GM18508 (cell line): ENCODE results near the gene SSTR4.

Experiments
- ATAC-seq: cut with Tn5 transposase; IDR thresholded peaks from one replicate; pipeline ENCODE4 v1.9.1; 2021; ENCODE audit warnings: moderate number of reproducible peaks; ENCODE audit not compliant: insufficient read depth, unreplicated experiment

The SSTR4 gene

DNA sequence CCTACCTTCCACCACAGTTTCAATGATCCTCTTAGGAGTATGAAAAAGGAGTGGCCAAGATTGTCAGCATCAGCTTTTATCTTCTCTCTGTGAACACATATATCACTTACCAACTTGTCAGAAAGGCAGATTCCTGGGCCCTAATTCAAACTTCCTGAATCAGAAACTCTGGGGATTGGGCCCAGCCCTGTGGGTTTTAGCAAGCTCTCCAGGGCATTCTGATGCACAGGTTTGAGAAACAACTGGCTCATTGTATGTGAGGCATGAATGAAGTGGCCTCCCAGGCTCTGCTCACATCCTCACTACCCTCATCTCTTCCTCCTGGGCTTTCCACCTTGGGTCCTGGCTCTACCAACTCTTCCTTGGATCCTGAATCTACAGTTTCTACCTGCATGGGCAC, 27.5 kb downstream of the SSTR4 start:
- no peak for ATAC-seq

DNA sequence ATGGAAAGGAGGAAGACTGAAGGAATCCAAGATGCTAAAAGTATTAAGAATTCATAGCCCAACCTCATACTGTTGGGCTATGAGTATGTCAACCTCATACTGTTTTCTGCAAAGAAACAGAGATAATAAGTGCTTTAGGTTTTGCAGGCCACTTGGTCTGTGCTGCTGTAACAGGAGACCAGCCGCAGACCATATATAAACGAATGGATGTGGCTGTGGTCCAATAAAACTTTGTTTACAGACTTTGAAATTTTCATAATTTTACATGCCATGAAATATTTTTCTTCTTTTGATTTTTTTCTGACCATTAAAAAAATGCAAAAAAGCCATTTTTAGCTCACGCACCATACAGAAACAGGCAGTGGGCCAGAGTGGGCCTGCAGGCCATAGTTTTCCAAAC, 28.1 kb downstream of the SSTR4 start:
- no peak for ATAC-seq

DNA sequence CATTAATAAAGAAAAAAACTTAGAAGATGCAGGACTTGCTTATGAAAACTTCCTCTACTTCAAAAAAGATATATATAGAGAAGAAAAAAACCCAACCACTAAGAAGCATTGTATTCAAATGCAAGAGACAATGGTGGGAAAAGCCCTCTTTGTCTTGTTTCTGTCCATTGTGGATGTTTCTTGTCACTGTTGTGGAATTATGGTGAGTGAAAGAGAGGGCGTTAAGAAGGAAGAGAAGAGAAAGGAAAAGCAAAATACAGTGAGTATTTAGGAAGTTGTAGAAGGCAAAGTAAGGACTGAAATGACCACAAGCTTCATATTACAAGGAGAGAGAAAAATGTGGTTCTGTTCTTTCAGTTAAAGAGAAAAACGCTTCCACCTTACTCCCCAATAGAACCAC, 28.5 kb downstream of the SSTR4 start:
- ATAC-seq, result no peak

DNA sequence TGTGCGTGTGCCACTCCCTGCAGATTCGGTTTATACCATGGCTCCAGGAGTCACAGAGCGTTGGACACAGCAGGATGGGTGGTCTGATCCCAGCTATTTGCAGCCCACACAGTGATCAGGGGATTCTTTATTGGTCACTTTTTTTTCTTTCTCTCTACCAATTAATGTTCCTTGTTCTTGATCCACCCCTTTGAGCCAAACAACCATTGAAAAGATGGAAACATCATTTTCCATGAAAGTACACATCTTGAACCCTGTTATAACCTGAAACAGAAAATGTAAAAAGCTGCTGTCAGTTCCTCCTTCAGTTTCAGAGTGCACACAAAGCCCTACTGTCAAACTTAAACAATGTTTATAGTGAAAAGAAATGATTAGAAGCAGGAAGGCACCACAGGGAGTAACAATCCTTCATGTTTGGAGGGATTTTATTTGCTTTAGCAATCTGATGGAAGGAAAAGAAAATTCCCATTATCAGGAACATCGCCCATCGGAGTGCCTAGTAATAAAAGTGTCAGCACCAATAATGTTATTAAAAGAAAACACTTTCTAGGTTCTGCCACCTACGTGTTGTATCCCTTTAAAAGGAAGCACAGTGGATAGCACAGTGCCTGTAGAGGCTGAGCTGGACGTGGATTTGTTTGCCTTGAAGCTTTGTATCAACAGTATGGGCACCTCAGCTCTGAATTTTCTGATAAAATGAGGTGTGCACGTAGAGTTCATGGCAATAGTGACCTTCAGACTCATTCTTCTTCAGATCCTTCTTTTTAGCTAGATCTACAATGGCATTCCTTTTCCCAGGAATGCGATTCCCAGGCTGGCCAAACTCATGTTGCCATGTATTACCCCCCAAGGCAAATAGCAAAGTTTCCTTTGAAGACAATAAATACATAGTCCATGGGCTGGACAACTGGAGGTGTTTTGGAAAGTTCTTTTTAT, 30.4 kb downstream of the SSTR4 start:
- ATAC-seq, result no peak

DNA sequence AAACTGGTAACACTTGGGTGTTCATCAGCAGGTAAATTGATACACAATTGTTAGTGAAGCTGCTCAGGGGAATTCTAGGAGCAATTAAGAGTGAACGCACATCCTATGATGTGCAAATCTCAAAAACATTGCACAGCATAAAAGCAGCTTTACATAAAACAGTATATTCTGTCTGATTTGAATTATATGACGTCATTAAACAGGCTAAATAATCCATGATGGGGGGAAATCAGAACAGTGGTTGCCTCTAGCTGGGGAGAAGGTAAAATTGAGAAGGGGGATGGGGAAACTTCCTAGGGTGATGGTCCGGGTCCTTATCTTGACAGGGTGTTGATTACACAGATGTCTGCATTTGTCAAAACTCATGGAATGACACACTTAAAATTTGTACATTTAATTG, 31.7 kb downstream of the SSTR4 start:
- ATAC-seq, result no peak

DNA sequence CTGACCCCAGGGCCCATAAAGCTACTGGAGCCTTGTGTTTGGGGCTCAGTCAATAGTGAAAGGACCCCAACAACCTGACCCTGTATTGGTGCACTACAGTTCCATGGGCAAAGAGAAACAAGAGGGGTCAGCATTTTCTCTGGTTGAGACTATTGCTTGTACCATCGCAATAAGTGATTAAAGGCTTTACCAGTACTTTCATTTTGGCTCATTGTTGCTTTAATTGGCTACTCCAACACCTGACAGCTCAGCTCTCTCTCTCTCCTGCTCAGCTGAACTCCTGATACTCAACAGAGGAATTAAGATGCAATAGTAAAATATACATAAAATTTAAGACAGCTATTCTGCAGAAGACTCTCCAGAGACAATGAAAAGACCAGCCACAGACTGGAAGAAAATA, 33.2 kb downstream of the SSTR4 start:
- ATAC-seq, result no peak

DNA sequence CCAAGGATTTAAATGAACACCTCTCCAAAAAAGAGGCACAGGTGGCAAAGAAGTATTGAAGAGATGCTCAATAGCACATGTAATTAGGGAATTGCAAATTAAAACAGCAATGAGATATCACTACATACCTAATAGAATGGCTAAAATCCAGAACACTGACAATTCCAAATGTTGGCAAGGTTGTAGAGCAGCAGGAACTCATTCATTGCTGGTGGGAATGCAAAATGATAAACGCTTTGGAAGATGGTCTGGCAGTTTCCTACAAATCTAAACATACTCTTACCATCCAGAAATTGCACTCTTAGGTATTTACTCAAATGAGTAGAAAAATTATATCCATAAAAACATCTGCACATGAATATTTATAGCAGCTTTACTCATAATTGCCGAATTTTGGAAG, 34.0 kb downstream of the SSTR4 start:
- ATAC-seq, result no peak

DNA sequence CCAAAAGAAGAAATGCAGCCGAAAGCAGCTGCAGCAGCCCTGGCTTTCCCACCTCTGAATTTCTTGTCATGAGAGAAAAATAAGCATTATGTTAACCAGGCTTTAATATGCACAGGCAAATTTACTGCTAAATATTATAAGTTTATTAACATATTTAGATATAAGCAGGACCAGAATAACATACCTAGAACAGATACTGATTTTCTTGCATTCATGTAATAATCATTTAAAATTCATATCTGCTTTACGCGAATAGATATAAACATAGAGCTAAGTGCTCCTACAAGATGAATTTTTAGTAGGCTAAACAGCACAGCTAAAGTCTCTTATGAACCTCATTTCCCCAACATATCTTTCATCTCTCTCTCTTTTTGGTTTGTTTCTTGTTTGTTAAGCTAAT, 36.3 kb downstream of the SSTR4 start:
- ATAC-seq, result no peak

DNA sequence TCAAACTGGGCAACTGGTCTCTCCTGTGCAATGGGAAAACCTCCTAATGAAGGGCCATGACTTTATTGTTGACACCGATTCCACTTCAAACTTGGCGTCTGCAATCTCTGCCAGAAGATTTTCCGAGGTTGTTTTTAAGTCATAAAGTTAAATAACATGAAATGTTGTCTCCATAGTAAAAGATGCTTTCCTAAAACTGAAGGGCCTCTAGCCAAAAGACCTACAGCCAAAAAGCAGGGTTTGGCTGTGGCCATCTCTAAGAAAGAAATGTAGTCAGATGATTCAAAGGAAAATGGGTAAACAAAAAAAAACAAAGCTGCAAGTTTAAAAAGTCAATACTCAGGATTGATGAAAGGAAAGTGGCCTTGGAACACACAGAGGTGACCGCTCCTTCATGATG, 36.9 kb downstream of the SSTR4 start:
- ATAC-seq, result no peak

DNA sequence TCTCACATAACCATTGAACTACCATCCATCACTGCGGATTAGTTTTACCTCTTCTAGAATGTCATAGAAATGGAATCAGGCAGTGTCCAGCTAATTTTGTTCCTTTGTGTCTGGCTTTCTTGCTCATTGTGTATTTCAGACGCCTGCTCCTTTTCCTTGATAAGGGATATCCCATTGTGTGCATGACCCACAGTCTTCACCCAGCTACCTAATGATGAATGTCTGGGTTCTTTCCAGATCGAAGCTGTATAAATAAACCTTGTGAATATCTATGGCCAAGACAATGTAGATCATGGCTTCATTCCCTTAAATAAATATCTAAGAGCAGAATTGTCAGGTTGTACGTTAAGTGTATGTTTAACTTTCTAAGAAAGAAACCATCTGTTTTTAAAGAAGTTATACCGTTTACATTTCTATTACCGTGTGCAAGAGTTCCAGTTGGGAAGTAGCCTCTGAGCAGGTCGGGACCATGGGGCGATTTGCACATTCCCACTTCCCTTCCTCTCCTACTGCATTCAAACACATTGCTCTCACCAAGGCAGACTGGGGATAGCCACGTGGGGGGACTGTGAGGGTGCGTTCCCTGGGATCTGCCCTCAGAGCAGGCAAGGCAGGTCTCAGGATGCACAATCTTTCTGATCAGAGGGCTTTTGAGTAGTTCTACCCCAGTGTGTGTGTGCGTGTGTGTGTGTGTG, 37.9 kb downstream of the SSTR4 start:
- ATAC-seq, result no peak

DNA sequence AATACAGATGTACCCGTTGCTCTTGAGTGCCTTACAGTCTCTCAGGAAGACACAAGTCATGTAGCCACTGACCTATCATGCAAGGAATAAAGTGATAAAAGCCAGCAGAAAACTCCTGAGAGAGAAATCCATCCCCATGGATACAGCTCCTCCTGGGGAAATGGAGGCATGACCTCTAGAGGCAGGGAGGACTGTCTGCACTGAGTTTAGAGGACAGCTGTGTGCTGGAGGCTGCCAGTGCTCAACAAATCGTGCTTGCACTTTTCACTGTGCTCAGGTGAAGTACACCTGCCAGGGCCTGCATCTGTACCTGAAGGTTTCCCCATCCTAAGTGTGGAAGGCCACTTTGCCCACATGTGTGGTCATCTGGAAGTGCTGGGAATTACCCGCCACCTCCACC, 38.9 kb downstream of the SSTR4 start:
- no peak for ATAC-seq

DNA sequence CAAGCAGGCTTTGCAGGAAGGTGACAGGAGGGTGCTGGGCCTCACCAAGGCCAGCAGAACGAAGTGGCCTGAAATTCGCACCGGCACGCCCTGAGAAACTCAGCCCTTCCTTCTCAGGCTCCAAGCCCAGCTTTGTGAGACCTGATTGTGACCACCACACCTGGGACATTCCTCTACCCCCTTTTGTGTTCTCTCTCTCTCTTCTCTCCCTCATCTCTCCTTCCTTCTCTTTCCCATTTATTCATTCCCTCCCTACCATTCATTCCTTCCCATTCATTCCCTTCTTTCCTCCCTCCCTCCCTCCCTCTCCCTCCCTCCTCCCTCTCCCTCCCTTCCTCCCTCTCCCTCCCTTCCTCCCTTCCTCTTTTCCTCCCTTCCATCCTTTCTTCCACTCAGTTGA, 42.2 kb downstream of the SSTR4 start:
- no peak for ATAC-seq

DNA sequence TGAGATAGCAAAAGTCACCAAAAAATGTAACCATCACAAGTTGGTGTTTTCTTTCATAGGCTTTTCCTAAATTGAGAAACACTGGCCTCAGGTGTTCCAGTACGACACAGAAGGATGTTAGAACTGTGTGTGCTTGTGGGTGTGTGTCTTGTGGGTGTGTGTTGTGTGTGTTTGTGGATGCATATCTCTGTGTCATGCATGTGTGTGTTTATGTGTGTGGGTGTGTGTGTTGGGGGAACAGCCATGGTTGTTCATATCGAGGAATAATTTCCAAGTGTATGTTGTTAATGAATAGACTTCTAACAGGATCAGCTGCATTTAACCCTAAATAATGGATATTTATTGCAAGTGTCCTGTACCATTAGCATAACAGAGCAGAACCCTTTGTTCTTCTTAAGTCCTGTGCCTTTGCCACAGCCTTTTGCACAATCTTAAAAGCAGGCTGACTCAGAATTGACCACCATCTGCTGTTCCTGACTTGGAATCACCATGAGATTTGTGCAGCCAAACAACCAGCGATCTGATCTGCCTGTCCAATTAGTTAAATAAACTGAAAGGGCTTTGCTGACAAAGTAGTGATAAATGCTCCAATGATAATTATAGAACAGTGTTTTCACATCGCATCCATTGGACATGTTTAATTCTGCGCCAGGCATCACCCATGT, 43.4 kb downstream of the SSTR4 start:
- no peak for ATAC-seq

DNA sequence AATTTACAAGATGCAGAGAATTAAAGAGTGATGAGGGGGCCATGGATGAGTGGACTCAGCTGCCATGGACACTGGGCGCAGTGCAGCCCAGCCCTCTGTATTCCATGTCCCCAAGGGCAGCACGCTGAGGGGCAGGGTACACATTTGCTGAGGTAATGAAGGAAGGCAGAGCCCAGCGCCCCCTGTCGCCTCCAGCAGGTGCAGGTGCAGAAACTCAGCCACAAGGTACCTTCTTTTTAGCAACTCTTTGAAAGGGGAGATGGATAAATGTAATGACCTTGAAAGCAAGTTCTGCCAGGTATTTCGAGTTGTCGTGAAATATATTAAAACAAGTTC, 43.9 kb downstream of the SSTR4 start:
- no peak for ATAC-seq

DNA sequence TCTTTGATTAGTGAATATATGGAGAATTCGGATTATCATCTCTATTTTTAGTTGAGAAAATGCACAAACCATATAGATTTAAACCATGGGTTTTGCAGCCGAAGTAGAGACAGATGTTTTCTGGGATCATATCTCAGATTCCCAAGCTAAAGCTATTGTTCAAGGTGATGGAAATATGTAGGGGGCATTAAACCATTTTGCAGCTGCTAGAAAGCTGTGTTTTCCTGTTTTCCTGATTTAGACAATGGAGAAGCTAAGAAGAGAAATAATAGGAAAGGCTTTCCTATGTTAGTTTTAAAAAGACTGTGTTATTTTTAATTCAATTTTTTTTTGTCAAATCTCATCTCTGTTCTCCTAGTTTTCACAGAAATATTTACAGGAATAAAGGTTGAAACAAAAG, 44.8 kb downstream of the SSTR4 start:
- no peak for ATAC-seq

DNA sequence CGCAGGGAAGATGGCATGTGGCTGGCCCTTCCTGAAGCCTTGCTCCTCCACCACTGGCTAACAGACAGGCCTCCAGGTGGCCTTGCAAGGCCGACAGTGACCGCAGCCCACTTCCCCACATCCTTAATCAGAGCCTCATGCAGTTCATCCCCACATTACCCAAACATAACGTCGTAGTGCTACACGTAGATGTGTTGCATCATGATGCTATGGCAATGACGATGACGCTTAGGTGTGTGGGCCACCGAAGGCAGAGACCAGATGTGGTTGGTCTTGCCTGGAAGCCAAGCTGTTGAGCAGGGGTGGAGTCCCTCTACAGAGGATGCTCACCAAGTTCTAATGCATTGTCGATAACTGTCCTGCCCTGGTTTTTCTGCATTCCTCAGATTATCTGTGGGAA, 45.4 kb downstream of the SSTR4 start:
- no peak for ATAC-seq

DNA sequence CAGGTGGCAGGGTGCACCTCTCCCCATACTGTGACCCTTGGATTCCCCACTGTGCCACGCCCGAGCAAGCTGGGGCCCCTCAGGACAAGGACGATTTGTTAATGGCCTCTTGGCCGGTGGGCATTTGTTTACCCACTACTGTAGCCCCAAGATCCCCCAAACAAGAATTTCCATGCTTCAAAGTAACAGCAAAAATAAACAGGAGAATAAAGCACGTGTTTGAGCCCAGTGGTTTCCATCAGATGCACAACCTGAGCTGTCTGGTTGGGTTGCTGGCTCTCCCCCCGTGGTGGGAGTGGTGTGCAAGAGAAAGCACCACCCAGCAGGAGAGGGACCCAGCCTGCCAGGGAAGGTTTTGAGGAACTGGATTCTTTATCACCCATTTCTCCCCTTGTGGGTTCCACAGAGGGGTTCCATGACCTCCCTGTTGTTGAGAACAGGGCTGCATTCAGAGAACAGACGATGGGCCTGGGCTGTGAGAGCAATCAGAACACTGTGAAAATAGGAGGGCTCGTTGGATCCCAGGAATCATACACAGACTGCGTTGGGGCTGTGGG, 46.2 kb downstream of the SSTR4 start:
- no peak for ATAC-seq

DNA sequence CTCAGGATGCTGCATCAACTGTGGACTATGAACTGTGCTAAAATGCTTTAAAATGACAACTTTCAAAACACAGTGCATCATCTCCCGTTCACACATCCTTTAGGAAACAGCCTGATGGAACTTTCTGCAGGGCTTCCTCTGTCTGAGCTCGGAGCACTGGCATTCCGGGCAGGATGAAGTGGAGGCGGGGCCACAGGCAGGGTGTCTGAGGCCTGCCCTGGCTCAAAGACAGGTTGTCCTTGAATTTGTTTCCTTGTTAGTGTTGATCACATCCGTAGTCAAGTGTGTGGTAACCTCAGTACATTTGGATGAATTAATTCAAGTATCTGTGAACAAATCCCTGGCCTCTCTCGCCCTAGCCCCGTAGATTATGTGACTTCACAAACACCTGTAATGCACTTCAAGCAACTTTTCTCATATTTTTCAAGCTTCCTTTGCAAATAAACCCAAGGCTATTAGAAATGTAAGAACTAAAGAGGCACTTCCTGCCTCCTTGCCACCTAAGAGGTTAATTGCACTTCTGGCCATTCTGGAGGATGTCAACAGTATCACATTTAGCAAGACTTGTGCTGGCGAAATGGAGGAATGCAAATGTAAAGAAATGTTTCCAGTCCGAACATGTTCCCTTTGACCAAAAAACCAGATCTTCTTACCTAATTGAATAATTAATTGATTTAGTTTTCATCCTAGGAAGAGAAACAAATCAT, 47.9 kb downstream of the SSTR4 start:
- no peak for ATAC-seq

DNA sequence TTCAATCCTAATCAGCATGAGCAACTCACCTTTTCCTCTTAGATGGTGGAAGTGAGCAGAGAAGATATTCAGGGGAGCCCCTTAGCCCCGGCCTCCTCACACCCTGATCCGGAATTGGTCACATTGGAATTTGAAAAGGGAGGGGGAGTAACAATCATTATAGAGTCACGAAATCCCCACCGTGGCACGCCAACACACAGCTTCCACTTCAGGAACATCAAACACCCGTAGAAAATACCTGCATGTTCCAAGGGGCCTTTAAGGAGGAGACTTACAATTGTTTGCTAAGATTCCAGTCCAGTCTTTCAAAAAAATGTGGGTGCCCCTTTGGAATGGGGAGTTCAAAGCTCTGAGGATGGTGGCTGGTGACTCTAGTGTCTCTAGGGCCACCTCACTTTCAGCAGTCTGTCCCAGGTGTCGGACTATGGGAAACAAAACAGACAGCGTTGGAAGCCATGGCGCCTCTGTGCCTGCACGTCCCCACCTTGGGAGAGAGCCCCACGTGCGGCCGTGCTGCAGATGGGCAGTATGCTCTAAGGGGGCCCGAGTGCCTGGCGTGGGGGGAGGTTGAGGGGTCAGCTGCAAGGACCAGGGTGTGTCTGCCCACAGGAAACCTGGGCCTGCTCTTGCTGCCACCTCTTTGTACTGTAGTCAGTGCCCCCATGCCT, 48.6 kb downstream of the SSTR4 start:
- no peak for ATAC-seq

DNA sequence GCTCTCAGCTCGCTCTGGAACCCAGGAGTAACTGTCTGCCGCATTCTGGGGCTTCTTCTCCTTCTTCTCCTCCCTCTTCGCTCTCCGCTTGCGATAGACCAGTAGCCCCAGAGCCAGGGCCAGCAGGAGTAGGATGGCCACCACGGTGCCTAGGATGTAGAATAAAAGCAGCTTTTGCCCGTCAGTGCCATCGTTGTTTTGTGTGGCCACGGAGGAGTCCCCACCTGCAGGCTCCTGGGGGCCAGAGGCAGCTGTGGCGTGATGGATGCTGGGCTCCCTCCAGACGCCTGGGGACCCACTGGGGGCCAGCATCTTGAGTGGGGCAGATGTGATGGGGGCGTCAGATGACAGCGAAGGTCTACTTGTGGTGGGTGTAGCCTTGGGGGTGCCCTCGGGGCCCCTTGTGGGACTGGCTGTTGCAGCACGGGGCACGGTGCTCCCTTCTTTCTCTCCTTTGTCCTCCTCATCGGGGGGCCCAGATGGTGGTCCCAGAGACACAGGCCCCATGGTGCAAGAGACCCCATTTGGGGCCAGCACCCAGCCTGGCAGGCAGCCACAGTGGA, 49.3 kb downstream of the SSTR4 start:
- ATAC-seq, result no peak
